GM10847 (cell line): ENCODE results near the gene VKORC1.

Source experiments
- POLR2A ChIP-seq: IDR thresholded peaks from 2 replicates; pipeline ENCODE4 v1.6.1; 2011; ENCODE audit not compliant: insufficient read length; ENCODE audit errors: extremely low read depth

Gene VKORC1

DNA sequence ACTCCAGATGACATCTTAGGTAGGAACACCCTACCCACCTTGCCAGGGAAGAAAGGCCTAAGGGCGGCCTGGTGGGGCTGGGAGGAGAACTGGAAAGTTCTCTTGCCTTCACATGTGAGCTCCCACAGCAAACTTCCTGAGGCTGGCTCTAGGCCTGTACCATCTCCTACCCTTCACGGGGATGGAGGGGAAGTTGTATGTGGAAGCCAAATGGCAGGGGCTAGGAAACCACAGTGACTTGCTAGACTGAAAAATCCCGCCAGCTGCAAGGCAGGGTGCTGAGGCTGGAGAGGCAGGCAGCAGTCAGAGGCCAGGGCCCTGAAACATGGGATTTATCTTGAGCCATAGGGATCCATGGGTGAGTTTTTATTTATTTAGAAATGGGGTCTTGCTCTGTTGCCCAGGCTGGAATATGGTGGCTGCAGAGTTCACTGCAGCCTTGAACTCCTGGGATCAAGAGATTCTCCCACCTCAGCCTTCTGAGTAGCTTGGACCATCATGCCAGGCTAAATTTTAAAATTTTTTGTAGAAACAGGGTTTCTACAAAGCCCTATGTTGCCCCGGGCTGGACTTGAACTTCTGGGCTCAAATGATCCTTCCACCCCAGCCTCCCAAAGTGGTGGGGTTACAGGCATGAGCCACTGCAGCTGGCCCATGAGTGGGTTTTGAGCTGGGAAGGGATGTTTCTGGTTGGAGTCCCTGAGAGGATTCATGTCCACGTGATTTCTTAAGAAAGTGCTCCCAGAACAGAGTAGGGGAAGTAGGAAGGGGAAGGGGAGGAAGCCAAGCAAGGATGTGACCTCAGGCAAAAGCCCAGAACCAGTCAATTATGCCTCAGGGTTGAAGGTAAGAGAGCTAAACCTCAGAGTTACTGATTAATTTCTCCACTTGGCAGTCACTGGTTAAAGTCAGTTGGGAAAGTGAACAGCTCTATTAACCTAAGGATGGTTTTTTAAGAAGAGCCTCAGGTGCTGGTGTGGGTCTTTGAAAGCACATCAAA is 18.8 kb upstream of the VKORC1 start:
- TF ChIP-seq POLR2A = no peak

- TF ChIP-seq POLR2A = no peak
Observed at GRCh38 chr16:31112711-31113110, 18.1 kb upstream of the VKORC1 start.

DNA sequence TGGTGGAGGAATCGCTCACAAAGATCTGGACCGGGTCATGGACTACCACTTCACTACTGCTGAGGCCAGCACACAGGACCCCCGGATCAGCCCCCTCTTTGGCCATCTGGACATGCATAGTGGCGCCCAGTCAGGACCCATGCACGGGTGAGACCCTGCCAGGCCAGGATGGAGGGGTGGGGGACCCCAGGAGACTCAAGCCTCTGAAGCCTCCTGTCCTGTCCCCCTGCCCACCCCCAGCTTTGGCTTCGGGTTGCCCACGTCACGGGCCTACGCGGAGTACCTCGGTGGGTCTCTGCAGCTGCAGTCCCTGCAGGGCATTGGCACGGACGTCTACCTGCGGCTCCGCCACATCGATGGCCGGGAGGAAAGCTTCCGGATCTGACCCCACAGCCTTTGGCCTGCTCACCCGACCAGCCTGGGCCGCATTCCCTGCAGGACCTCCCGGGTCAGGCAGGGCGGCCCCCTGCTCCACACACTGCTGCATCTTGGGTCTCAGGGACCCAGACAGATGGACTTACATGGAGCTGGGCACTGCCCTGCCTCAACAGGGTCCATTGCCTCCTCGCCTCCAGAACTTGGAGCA is 17.4 kb upstream of the VKORC1 start:
- no peak for TF ChIP-seq POLR2A

GRCh38 chr16:31110106-31111034 is 15.8 kb upstream of the VKORC1 start:
- TF ChIP-seq POLR2A = no peak

- TF ChIP-seq POLR2A = no peak
Observed at GRCh38 chr16:31109622-31110021, 15.0 kb upstream of the VKORC1 start.

GRCh38 chr16:31108794-31109558 is 14.4 kb upstream of the VKORC1 start:
- no peak for TF ChIP-seq POLR2A

GRCh38 chr16:31108035-31108793 is 13.6 kb upstream of the VKORC1 start, which contains the start of gene BCKDK:
Gene BCKDK, plus strand, starts transcription at chr16:31108386. Its CDS starts 838 bp downstream, at chr16:31109224.
- TF ChIP-seq POLR2A = peak; percentile 51

DNA sequence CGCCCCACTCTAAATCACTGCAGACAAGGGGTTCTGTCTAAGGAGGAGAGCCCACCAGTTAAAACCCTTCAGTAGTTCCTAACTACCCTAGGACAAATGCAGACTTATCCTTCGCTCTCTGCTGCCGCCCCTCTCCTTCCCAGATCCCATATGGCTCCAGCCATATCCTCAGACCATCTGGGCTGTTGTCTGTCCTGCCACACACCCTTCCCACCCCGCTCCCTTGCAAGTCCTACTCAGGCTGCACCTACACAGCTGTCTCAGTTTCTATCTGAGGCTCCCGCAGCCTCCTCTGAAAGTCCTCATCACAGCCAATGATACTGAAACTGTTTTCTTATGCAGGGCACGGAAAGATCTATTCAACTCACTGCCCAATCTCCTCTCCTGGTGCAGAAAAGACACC is 12.9 kb upstream of the VKORC1 start:
- TF ChIP-seq POLR2A = no peak

GRCh38 chr16:31106509-31107464 is 12.2 kb upstream of the VKORC1 start:
- no peak for TF ChIP-seq POLR2A

DNA sequence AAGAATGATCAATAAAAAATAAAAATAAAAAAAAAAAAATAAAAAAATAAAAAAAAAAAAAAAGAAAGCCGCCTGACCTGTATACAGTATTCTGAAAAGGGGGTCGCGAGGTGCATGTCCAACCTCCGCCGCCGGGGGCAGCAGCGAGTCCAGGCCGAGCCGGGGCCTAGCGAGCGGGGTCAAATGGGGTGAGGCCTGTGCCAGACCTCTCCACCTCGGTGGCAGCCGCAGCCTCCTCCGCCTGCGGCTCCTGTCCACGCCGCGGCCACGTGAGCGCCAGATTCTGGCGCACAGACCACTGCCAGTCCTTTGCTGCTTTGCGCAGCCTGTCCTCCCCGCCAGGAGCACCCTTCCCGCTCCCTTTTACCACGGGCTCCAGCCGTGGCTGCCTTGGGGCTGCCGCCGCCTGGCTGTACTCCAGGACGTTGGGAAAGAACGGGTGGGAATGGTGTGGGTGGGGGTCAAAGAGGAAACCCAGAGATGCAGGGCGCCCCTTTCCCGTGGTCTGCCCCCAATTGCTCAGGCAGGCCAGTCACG is 11.1 kb upstream of the VKORC1 start:
- TF ChIP-seq POLR2A = no peak

DNA sequence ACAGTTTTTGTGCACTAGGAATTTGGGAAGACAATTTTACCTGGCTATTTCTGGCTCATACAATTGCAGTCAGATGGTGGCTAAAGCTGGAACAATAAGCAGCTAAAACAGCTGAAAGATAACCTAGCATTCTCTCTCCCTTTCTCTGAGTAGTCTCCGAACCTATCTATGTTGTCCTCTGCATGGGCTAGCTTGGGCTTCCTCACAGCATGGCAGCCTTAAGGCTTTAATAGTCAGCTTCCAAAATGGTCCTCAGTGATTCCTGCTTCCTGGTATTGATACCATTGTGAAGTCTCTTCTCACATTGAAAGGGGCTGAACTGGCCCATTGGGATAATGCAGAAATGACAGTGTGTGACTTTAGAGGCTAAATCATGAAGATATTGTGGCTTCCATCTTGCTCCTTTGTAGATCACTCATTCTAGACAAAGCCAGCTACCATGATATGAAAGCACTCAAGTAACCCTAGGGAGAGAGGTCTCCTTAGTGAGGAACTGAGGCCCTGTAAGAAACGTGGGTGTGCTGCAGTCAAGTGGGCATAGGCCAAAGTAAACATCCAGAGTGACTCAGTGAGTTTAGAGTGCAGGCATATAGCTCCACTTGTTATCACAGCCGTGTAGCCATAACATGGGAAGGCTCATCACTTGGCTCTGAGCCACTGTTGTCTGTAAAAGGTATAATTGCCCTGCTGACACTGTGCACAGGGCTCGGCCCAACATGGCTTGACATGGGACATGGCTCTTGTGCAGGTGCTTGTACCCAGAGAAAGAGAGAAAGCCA is 5.5 kb upstream of the VKORC1 start:
- TF ChIP-seq POLR2A = no peak

DNA sequence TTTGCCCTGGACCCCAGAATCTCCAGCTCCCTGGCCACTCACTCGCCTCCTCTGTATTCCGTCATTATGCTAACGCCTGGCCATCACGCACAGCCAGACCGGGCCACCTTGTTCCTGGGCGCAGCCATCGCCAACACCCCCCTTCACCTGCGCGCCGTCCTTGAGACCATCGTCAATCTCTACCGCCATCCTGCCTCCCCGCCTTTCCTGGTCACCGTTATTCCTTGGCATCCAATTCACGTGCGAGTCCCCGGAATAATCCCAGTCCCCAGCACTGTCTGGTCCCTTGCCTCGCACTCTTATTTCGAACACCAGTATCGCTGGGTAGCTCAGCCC is 541 bp downstream of the VKORC1 start:
- TF ChIP-seq POLR2A = no peak
